ENCODE data around the gene OR11G2.
"Not testable (repeated sequence)": the region's sequence is repeated elsewhere in the genome, so short reads cannot be mapped to it uniquely, and the experiment has no call there.

Gene OR11G2, protein sequence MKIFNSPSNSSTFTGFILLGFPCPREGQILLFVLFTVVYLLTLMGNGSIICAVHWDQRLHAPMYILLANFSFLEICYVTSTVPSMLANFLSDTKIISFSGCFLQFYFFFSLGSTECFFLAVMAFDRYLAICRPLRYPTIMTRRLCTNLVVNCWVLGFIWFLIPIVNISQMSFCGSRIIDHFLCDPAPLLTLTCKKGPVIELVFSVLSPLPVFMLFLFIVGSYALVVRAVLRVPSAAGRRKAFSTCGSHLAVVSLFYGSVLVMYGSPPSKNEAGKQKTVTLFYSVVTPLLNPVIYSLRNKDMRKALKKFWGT

DNA sequence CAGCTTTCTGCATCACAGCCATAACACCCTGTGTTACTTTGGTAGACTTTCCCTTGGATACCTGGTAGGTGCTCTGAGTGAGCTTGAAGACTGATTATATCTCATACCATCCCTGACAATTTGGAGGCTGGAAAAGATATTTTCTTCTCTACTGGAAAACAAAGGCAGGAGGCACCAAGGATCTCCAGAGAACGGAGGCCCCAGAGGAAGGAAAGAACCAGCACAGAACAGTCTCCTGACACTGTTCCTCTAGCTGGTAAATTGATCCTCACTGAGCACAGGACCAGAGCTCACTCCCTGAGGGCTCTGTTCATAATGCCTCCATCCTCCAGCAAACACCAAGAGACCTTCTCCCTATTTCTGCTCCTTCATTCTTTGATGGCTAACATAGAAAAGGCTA lies at the start of gene OR11G2:
Gene OR11G2 (plus strand): TSS at position 301 of the 400 bp plus-strand sequence. CDS start 6,542 bp downstream, outside the sequence.
- no peak for DNase-seq

DNA sequence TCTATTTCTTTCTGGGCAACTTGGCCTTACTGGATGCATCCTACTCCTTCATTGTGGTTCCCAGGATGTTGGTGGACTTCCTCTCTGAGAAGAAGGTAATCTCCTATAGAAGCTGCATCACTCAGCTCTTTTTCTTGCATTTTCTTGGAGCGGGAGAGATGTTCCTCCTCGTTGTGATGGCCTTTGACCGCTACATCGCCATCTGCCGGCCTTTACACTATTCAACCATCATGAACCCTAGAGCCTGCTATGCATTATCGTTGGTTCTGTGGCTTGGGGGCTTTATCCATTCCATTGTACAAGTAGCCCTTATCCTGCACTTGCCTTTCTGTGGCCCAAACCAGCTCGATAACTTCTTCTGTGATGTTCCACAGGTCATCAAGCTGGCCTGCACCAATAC lies 46.8 kb upstream of the OR11G2 start:
- DNase-seq, result no peak

DNA sequence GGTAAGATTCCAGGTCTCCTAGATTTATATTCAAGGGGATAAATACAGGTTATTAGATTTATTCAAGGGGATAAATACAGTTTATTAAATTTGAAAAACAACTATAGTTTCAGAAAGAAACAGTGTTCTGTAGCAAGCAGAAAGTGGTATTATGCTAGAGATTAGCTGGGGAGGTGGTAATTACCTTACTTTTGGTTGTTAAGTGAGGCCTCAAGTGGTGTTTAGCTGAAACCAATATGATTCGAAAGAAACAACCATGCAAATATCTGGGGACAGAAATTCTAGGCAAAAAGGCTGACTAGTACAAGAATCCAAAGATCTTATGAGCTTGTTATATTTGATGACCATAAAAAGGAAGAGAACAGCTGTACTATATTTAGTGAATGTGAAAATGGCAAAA lies 45.9 kb upstream of the OR11G2 start:
- no peak for DNase-seq

DNA sequence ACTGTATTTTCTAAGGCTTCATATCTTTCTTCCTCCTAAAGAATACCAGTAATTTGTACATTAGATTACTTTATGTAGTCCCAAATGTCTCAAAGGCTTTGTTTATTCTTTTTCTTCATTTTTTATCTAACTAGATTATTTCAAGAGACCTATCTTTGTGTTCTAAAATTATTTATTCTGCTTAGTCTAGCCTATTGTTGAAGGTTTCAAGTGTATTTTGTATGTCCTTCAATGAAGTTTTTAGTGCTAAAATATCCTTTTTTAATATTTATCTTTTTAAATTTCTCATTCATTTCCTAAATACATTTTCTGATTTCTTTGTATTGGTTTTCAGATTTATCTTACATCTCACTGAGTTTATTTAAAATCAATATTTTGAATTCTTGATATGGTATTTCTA lies 26.2 kb upstream of the OR11G2 start:
- no peak for DNase-seq

DNA sequence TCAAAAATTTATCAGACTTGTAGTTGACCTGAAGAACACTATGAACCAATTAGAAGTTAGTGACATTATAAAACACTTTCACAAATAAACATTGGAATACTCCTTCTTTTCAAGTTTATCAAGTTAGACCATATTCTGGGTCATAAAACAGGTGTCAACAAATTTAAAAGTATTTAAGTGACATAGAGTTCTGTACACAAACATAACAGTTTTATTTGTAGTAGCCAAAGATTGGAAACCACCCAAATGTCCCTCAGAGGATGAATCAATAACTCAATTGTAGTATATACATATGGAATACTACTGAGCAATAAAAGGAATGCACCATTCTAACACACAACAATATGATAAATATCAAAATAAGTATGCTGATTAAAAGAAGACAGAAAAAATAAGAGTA lies 23.6 kb upstream of the OR11G2 start:
- no peak for DNase-seq

DNA sequence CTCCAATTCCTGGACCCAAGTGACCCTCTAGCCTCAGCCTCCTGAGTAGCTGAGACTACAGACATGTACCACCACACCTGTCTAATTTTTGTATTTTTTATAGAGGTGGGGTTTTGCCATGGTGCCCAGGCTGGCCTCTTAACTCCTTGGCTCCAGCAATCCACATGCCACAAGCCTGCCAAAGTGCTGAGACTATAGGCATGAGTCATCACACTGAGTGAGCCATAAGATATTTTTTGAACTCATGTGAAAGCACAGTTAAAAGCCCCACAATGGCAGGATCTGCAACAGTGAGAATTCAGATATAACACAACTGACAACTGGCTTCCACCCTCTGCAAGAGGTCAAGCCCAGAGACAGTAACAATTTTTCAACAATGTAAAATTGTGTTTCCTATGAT lies 20.8 kb upstream of the OR11G2 start:
- not testable (repeated sequence) for DNase-seq

DNA sequence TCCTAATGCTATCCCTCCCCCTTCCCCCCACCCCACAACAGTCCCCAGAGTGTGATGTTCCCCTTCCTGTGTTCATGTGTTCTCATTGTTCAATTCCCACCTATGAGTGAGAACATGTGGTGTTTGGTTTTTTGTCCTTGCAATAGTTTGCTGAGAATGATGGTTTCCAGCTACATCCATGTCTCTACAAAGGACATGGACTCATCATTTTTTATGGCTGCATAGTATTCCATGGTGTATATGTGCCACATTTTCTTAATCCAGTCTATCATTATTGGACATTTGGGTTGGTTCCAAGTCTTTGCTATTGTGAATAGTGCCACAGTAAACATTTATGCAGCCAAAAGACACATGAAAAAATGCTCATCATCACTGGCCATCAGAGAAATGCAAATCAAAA lies 16.5 kb upstream of the OR11G2 start:
- DNase-seq, result not testable (repeated sequence)

DNA sequence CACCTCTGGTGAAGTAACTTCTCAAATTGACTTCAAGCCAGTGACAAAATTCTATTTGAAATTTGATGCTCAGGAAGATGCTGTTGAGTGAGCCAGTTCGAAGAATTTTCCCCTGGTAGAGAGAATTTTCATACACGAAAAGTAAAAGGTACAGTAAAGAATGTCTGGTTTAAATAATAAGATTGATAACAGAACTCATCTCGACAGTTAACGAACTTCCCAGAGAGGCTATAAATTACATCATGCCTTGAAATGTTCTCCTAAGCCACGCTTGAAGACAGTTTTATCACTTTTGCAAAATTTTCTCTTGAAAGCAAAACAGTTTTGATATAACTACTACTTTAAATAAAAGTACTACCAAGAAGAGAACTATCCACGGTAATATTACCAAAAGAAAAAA lies 14.4 kb upstream of the OR11G2 start:
- no peak for DNase-seq

DNA sequence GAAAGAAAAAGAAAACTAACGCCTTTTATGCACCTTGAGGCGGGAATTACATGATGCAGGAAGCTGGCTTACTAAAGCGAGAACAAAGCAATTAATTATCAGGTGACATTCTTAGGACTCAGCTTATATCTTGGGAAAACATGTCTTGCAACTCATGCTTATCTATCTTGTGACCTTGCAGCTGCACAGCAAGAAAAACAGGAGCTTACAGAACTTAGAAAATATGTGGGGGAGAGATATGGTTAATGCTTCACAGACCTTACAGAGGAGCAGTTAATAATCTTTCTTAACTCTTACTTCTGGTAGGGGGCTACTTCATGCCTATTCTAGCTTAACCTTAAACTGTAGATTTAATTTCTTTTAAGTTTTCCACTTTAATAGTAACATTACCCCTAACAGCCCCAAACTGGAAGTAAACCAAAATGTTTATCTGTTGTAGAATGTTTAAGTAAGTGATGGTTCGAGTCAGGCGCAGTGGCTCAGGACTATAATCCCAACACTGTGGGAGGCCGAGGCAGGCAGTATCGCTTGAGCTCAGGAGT lies 13.2 kb upstream of the OR11G2 start:
- no peak for DNase-seq

DNA sequence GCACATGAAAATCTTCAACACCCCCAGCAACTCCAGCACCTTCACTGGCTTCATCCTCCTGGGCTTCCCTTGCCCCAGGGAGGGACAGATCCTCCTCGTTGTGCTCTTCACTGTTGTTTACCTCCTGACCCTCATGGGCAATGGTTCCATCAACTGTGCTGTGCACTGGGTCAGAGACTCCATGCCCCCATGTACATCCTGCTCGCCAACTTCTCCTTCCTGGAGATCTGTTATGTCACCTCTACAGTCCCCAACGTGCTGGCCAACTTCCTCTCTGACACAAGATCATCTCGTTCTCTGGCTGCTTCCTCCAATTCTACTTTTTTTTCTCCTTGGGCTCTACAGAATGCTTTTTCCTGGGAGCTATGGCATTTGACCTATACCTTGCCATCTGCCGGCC lies 11.5 kb upstream of the OR11G2 start:
- DNase-seq, result no peak

DNA sequence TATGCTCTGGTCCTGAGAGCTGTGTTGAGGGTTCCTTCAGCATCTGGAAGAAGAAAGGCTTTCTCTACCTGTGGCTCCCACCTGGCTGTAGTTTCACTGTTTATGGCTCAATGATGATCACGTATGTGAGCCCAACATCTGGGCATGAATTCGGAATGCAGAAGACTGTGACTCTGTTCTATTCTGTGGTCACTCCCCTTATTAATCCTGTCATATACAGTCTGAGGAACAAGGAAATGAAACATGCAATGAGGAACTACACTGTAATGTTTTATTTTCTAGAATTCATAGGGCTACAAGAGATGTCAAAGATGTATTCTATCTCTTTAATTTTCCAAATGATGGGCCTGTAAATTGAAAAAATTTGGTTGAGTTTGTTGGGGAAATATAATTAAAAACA lies 10.8 kb upstream of the OR11G2 start:
- no peak for DNase-seq

DNA sequence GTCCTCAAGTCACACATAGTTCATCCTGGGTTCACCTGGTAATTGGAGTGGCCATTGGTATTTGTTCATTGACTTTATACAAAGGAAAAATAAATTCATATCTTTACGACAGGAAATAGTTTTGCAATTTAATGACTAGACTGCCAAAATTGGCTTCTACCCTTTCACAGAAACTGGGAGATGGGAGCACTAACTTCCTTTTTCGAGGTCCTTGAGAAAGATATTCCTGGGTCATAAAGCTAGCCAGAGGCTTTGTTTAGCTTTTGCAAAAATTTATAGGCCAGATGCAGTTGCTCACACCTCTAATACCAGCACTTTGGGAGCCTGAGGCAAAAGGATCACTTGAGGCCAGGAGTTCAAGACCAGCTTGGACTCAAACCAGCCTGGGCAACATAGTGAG lies 10.2 kb upstream of the OR11G2 start:
- DNase-seq, result no peak

DNA sequence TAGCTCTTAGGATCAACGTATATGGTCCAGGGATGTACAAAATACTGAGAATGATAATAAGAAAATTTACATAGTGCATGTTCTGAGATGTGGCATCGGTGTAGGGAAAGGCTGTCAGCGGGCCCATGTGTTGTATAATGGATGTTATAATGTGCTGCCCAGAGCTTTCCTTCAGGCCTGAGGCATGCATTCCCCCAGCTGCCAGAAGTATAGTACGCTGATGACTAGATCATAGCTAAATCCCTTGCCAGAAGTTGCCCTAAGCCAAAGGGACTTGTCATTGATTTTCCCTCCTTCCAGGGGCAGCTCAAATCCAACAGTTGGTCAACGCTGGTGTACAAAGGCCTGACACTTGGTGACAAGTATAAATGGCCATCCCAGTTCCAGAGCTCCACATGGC lies 6.5 kb upstream of the OR11G2 start:
- DNase-seq, result no peak

DNA sequence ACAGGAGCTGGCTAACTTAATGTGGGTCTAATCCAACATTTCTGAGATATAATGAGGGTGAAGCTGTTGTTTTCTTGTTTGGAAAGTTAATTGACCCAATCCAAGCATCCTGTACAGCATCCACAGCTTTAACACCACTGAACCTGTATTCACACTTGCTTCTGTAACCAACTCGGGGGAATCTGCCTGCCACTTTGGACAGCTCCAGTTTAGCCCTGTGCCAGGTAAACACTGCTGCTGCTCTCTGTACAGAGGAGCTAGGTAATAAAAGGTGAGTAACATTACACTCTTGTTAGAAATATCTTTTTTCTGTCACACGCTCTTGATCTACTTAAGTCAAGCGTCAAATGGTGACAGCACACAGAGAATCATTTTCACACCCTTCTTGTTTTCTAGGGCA lies 700 bp downstream of the OR11G2 start:
- DNase-seq, result no peak

DNA sequence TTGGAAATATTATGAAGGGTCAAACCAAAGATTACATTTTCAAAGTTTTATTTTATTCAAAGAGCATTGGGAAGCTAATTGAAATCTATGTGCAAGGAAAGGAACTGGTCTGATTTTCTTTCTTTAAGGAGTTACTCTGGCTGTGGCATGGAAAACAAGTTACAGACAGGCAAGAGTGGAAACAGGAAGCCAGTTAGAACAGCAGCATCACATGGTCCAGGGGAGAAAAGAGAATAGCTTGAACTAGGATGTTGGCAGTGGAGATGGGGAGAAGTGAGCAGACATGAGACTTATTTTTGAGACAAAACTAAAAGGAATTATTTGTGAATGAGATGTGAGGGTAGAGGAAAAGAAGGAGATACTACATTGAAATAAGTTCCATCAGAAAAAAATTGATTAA lies 3.4 kb downstream of the OR11G2 start:
- no peak for DNase-seq

DNA sequence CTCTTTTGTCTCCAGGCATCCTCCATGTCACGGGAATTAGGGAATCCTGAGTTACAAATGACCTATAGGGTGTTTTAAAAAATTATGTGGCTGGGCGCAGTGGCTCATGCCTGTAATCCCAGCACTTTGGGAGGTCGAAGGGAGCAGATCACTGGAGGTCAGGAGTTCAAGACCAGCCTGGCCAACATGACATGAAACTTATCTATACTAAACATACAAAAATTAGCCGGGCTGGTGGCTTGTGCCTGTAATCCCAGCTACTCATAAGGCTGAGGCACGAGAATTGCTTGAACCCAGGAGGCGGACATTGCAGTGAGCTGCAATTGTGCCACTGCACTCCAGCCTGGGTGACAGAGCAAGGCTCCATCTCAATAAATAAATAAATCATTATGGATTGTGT lies 4.5 kb downstream of the OR11G2 start:
- not testable (repeated sequence) for DNase-seq

DNA sequence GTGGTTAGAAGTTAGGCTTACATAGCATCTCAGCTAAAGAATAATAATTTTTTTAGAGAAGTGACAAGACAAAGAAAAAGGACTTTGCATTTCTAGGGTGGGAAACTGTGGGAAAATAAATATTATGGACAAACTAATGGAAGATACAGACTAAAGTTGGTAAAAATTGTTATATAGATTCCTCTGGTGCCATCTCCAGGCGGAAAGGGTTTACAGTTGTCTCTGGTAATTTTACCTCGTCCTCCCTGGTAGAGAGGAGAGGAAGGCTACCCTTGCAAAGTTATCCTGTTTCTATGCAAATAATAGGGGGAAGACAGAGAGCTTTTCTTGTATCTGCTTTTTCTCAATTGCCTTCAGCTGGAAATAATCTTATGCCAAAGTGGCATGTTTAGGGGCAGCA lies 5.2 kb downstream of the OR11G2 start:
- DNase-seq, result no peak

DNA sequence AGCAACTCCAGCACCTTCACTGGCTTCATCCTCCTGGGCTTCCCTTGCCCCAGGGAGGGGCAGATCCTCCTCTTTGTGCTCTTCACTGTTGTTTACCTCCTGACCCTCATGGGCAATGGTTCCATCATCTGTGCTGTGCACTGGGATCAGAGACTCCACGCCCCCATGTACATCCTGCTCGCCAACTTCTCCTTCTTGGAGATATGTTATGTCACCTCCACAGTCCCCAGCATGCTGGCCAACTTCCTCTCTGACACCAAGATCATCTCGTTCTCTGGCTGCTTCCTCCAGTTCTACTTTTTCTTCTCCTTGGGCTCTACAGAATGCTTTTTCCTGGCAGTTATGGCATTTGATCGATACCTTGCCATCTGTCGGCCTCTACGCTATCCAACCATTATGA lies 6.8 kb downstream of the OR11G2 start:
- no peak for DNase-seq

DNA sequence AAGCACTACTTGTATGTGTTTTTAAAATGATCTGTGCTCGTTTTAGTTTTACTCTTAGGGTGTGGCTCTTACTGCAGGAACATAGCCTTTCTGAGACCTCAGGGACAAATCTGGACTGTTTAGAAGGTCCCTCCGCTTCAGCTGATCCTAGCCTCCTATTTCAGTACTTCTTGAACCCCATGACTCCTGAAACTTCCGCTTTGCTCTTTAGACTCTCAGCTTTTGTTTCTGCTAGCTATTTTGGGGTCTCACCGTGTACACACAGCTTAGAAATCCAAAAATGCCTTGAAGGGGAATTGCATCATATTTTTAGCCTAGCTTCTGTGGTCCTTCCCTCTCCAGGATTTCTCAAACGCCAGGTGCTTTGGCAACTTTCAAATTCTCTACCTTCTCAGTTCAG lies 8.3 kb downstream of the OR11G2 start:
- no peak for DNase-seq

DNA sequence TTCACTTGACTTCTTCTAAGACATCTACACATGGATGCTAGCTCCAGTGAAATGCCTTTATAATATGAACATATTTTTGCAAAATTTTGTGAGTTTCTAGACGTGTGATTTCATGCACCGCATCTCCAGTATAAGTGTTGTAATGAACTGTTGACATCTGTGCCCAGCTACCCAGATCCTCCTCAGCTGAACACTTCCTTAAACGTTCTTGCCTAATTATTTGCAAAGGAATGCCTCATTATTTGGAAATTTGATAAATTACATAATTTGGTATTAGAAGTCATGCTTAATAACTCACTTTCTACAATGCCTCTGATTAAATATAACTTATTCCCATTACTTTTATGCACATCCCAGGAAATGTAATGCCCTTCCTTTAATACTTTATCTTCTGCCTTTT lies 14.0 kb downstream of the OR11G2 start:
- DNase-seq, result no peak

DNA sequence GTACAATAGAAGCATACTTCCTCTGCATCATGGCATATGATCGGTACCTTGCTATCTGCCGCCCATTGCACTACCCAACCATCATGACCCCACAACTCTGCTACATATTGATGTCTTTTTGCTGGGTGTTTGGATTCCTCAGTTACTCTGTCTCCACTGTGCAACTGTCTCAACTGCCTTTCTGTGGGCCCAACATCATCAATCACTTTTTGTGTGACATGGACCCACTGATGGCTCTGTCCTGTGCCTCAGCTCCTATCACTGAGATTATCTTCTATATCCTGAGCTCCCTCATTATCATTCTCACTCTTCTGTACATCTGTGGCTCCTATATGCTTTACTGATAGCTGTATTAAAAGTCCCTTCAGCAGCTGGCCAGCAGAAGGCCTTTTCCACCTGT lies 18.9 kb downstream of the OR11G2 start:
- no peak for DNase-seq

DNA sequence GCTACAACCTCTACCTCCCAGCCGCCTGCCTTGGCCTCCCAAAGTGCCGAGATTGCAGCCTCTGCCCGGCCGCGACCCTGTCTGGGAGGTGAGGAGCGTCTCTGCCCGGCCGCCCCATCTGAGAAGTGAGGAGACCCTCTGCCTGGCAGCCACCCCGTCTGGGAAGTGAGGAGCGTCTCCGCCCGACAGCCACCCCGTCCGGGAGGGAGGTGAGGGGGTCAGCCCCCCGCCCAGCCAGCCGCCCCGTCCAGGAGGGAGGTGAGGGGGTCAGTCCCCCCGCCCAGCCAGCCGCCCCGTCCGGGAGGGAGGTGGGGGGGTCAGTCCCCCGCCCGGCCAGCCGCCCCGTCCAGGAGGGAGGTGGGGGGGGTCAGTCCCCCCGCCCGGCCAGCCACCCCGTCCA lies 21.7 kb downstream of the OR11G2 start:
- not testable (repeated sequence) for DNase-seq

DNA sequence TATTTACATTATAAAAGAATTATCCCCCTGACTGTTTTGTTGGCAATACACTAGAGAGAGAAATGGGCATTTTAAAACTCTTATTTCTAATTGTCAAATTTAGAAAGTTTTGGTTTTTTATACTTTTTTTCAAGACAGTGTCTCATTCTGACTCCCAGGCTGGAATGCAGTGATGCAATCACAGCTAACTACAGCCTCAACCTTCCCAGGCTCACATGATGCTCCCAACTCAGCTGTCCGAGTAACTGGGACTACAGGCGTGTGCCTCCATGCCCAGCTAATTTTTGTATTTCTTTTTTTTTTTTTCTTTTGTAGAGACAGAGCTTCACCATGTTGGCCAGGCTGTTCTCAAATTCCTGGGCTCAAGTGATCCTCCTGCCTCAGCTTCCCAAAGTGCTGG lies 24.5 kb downstream of the OR11G2 start:
- no peak for DNase-seq

DNA sequence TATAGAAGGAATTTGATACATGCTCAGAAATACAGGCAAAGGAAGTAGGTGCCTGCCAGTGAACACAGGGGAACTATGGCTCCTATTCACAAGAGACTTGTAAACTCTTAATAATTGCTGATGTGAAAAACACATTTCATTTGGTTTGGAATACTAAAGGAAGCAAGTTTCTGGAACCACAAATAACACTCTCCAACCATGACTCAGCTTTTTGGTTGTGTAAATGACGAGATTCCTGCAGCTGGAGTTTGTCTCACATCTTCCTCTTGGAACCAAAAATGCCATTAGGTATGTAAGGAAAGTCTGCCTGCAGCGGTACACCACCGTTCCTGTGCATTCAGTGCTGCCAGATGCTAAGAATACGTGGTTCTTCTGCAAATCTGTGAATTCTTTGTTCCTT lies 28.3 kb downstream of the OR11G2 start:
- DNase-seq, result no peak

DNA sequence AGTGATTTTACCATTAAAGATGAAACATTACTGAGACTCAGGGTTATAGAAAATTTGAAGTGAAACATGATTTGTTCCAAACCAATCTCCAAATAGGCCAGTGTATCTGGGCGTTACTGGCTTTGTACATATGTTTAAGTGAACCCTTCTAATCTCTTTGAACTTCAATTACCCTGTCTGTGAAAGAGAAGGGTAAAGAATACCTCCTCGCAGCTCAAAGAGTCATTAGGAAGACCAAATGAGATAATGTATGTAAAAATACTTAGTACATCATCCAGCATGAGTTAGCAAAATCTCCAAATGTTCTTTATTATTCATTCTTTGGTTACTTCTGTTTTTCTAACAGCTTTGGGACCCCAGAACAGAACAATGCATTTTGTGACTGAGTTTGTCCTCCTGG lies 32.7 kb downstream of the OR11G2 start, which contains the start of gene OR11H6:
Gene OR11H6 (plus strand): TSS at position 301 of the 400 bp plus-strand sequence. CDS start 0 bp downstream, at position 301.
- DNase-seq, result no peak
